HepG2 (cell line): Measurements from ENCODE around the gene CCNG1. TPM values are rescaled to one million over a fixed set of nuclear protein-coding genes. Genes with fewer than 3 reads are reported as not detected.

Experiments
- AGO1 ChIP-seq: fragments of 200-400 bp; formaldehyde crosslinking; IDR thresholded peaks from 2 replicates; pipeline ENCODE4 v1.6.1; 2017; ENCODE audit warnings: mild to moderate bottlenecking, low read depth, low read length, moderate library complexity; ENCODE audit not compliant: poor library complexity, severe bottlenecking
- FOXK1 ChIP-seq: sonication (generic); formaldehyde crosslinking; IDR thresholded peaks from 2 replicates; pipeline ENCODE4 v1.4.0; 2020; ENCODE audit warnings: low read depth, missing genetic modification reagents, borderline replicate concordance
- FOXP1 ChIP-seq, 2 experiments: fragments of 450-650 bp in 1 of 2; IDR thresholded peaks; 2 replicates each; pipeline ENCODE4 v1.6.1; 2017 to 2018; ENCODE audit warnings: antibody characterized with exemption in 1 of 2
- HOXA9 ChIP-seq: sonication (generic); formaldehyde crosslinking; IDR thresholded peaks from 2 replicates; pipeline ENCODE4 v1.8.1; 2022; ENCODE audit warnings: missing genetic modification reagents, mild to moderate bottlenecking, moderate library complexity, borderline replicate concordance
- HOXD1 ChIP-seq: sonication (generic); formaldehyde crosslinking; IDR thresholded peaks from 2 replicates; pipeline ENCODE4 v1.5.0; 2020; ENCODE audit warnings: missing genetic modification reagents
- LBX2 ChIP-seq: sonication (generic); formaldehyde crosslinking; IDR thresholded peaks from 2 replicates; pipeline ENCODE4 v1.5.0; 2020; ENCODE audit warnings: missing genetic modification reagents, mild to moderate bottlenecking, borderline replicate concordance
- MEF2D ChIP-seq: sonication (generic); formaldehyde crosslinking; IDR thresholded peaks from 2 replicates; pipeline ENCODE4 v1.5.1; 2020; ENCODE audit warnings: mild to moderate bottlenecking, missing genetic modification reagents
- MZF1 ChIP-seq: sonication (generic); formaldehyde crosslinking; IDR thresholded peaks from 2 replicates; pipeline ENCODE4 v1.8.1; 2023; ENCODE audit warnings: mild to moderate bottlenecking, missing genetic modification reagents, borderline replicate concordance
- NFE2 ChIP-seq: sonication (generic); formaldehyde crosslinking; IDR thresholded peaks from 2 replicates; pipeline ENCODE4 v1.4.0; 2020; ENCODE audit warnings: missing genetic modification reagents
- NFIB ChIP-seq: sonication (generic); formaldehyde crosslinking; IDR thresholded peaks from 2 replicates; pipeline ENCODE4 v1.9.0; 2021; ENCODE audit warnings: missing genetic modification reagents, mild to moderate bottlenecking, borderline replicate concordance
- NFIC ChIP-seq: IDR thresholded peaks from 2 replicates; pipeline ENCODE4 v1.6.1; 2012; ENCODE audit warnings: mild to moderate bottlenecking, low read length, inconsistent platforms
- NR2F6 ChIP-seq, 2 experiments: IDR thresholded peaks; 2 replicates each; pipeline ENCODE4 v1.6.1; 2016; ENCODE audit warnings: antibody characterized with exemption in 1 of 2, mild to moderate bottlenecking in 1 of 2
- PHF20 ChIP-seq: sonication (generic); formaldehyde crosslinking; IDR thresholded peaks from 2 replicates; pipeline ENCODE4 v1.5.0; 2020; ENCODE audit warnings: mild to moderate bottlenecking, missing genetic modification reagents
- RARA ChIP-seq: IDR thresholded peaks from 2 replicates; pipeline ENCODE4 v1.6.1; 2016; ENCODE audit warnings: missing genetic modification reagents, missing compliant biosample characterization
- RXRA ChIP-seq: sonication (generic); formaldehyde crosslinking; IDR thresholded peaks from 2 replicates; pipeline ENCODE4 v1.5.1; 2020; ENCODE audit warnings: missing genetic modification reagents
- SETDB1 ChIP-seq: sonication (generic); formaldehyde crosslinking; IDR thresholded peaks from 2 replicates; pipeline ENCODE4 v1.5.1; 2020; ENCODE audit warnings: missing genetic modification reagents, mild to moderate bottlenecking, borderline replicate concordance
- SIX1 ChIP-seq: sonication (generic); formaldehyde crosslinking; IDR thresholded peaks from 2 replicates; pipeline ENCODE4 v1.4.0; 2020; ENCODE audit warnings: missing genetic modification reagents, borderline replicate concordance
- SNAI1 ChIP-seq: sonication (generic); formaldehyde crosslinking; IDR thresholded peaks from 2 replicates; pipeline ENCODE4 v1.5.0; 2020; ENCODE audit warnings: mild to moderate bottlenecking, missing genetic modification reagents, borderline replicate concordance
- SP4 ChIP-seq: sonication (generic); formaldehyde crosslinking; IDR thresholded peaks from 2 replicates; pipeline ENCODE4 v1.8.1; 2023; ENCODE audit warnings: mild to moderate bottlenecking, missing genetic modification reagents
- TARDBP ChIP-seq: sonication (generic); formaldehyde crosslinking; IDR thresholded peaks from 2 replicates; pipeline ENCODE4 v1.8.0; 2022; ENCODE audit warnings: mild to moderate bottlenecking, missing genetic modification reagents
- ZBTB42 ChIP-seq: sonication (generic); formaldehyde crosslinking; IDR thresholded peaks from 2 replicates; pipeline ENCODE4 v1.5.0; 2020; ENCODE audit warnings: mild to moderate bottlenecking, missing genetic modification reagents
- ZFP91 ChIP-seq: sonication (generic); formaldehyde crosslinking; IDR thresholded peaks from 2 replicates; pipeline ENCODE4 v1.9.0; 2022; ENCODE audit warnings: missing genetic modification reagents, mild to moderate bottlenecking, borderline replicate concordance
- ZNF17 ChIP-seq: sonication (generic); formaldehyde crosslinking; IDR thresholded peaks from 2 replicates; pipeline ENCODE4 v1.5.0; 2020; ENCODE audit warnings: mild to moderate bottlenecking, missing genetic modification reagents
- ZNF225 ChIP-seq: sonication (generic); formaldehyde crosslinking; IDR thresholded peaks from 2 replicates; pipeline ENCODE4 v1.4.0; 2020; ENCODE audit warnings: mild to moderate bottlenecking, missing genetic modification reagents
- ZNF234 ChIP-seq: sonication (generic); formaldehyde crosslinking; conservative IDR thresholded peaks from 2 replicates; pipeline ENCODE4 v1.5.1; 2020; ENCODE audit warnings: mild to moderate bottlenecking, missing genetic modification reagents
- ZNF446 ChIP-seq: sonication (generic); formaldehyde crosslinking; IDR thresholded peaks from 2 replicates; pipeline ENCODE4 v1.5.0; 2020; ENCODE audit warnings: mild to moderate bottlenecking, missing genetic modification reagents
- ZNF562 ChIP-seq: sonication (generic); formaldehyde crosslinking; IDR thresholded peaks from 2 replicates; pipeline ENCODE4 v1.8.0; 2022; ENCODE audit warnings: missing genetic modification reagents, borderline replicate concordance
- ZNF563 ChIP-seq: sonication (generic); formaldehyde crosslinking; IDR thresholded peaks from 2 replicates; pipeline ENCODE4 v1.8.0; 2022; ENCODE audit warnings: mild to moderate bottlenecking, moderate library complexity, missing genetic modification reagents
- ZNF616 ChIP-seq: sonication (generic); formaldehyde crosslinking; IDR thresholded peaks from 2 replicates; pipeline ENCODE4 v1.5.0; 2020; ENCODE audit warnings: low read depth, mild to moderate bottlenecking, missing genetic modification reagents
- ZZZ3 ChIP-seq: sonication (generic); formaldehyde crosslinking; IDR thresholded peaks from 2 replicates; pipeline ENCODE4 v1.4.0; 2020; ENCODE audit warnings: missing genetic modification reagents, mild to moderate bottlenecking, borderline replicate concordance
- polyA plus RNA-seq, 8 experiments: library from polyadenylated mRNA; depleted of rRNA in 3 of 8; stranded (reverse) in 7 of 8; unstranded in 1 of 8; fragments of >200 nt; fragmentation: Illumina TruSeq in 4 of 8; extraction: Trizol in 4 of 8; gene quantifications; 2 replicates each; pipeline versions ENCODE4 v1.2.1 to v1.2.3, GENCODE V29; 2011 to 2016; ENCODE audit warnings: low read depth in 4 of 8, missing spikeins in 1 of 8, mixed read lengths in 1 of 8; ENCODE audit not compliant: insufficient read depth in 1 of 8
- total RNA-seq, 5 experiments: library from RNA; depleted of rRNA; stranded (reverse); fragments of >200 nt; fragmentation: Illumina TruSeq; extraction: Trizol; gene quantifications; 2 replicates each; pipeline ENCODE4 v1.2.3, GENCODE V29; 2016; ENCODE audit warnings: low read depth in 1 of 5

CCNG1 gene
- total and polyA plus RNA-seq, 2 of the 13 experiments (the other 11 are each of a cell fraction or from before 2014, with no cell fraction given), result 181 to 353 TPM

- TF ChIP-seq ZZZ3 (CRISPR knock-in tag) (peak; percentile 81; the same call in 1 of the 2 replicates), SETDB1 (CRISPR knock-in tag) (no peak), HOXA9 (CRISPR knock-in tag) (no peak; the same call in 1 of the 2 replicates), HOXD1 (CRISPR knock-in tag) (no peak), NFE2 (CRISPR knock-in tag) (no peak), FOXP1 (IDR thresholded peaks at IDR 0.05) (no peak), FOXP1 (CRISPR knock-in tag; IDR thresholded peaks at IDR 0.05) (no peak), ZNF563 (no peak; the same call in 1 of the 2 replicates), ZFP91 (CRISPR knock-in tag) (peak; percentile 75; the same call in 1 of the 2 replicates), ZNF17 (CRISPR knock-in tag) (no peak), TARDBP (CRISPR knock-in tag) (no peak; the same call in none of the 2 replicates), ZNF225 (CRISPR knock-in tag) (peak; percentile 88), NFIC (no peak), ZBTB42 (CRISPR knock-in tag) (no peak), ZNF616 (CRISPR knock-in tag) (no peak), MZF1 (CRISPR knock-in tag) (no peak), NFIB (CRISPR knock-in tag) (peak; percentile 72; the same call in 1 of the 2 replicates), ZNF446 (CRISPR knock-in tag) (no peak), PHF20 (CRISPR knock-in tag) (peak; percentile 71), NR2F6 (IDR thresholded peaks at IDR 0.05) (no peak), NR2F6 (CRISPR knock-in tag; IDR thresholded peaks at IDR 0.05) (0 out of 2 replicates have a peak, but pooled peaks have one; percentile 21), AGO1 (no peak), LBX2 (CRISPR knock-in tag) (no peak; the same call in 1 of the 2 replicates), ZNF562 (CRISPR knock-in tag) (no peak), SNAI1 (no peak), SP4 (peak; percentile 39), ZNF234 (CRISPR knock-in tag) (no peak), FOXK1 (CRISPR knock-in tag) (no peak), SIX1 (CRISPR knock-in tag) (no peak), RARA (CRISPR knock-in tag) (no peak; the same call in 1 of the 2 replicates), MEF2D (CRISPR knock-in tag) (peak; percentile 84), RXRA (peak; percentile 88)
These were observed 22.6 kb downstream of the CCNG1 start, which contains the start of gene NUDCD2 (continued) for GRCh38 chr5:163459819-163460561.
